Smooth muscle cell (in vitro differentiated cells): ENCODE measurements around the gene HSPA12A. TPM values are rescaled to one million over a fixed set of nuclear protein-coding genes. Genes with fewer than 3 reads are reported as not detected.

Experiments used
- DNase-seq: peaks from one replicate; lab custom pipeline; 2025; ENCODE audit not compliant: unreplicated experiment; lab: John Stamatoyannopoulos, UW
- H2AFZ ChIP-seq: fragments of 200-600 bp; sonication (generic); 2 replicates; pipeline ENCODE4 v1.6.0; 2016; ENCODE audit warnings: antibody characterized with exemption, low read depth, mild to moderate bottlenecking
- H3F3A ChIP-seq: fragments of 200-600 bp; sonication (generic); 2 replicates; pipeline ENCODE4 v1.6.0; 2017; ENCODE audit warnings: antibody characterized with exemption, low read depth
- H3K27ac ChIP-seq: fragments of 200-600 bp; sonication (generic); 2 replicates; pipeline ENCODE4 v1.5.1; 2016; ENCODE audit warnings: low read depth, mild to moderate bottlenecking
- H3K27me3 ChIP-seq: fragments of 200-600 bp; sonication (generic); 2 replicates; pipeline ENCODE4 v1.6.1; 2016; ENCODE audit warnings: low read depth, mild to moderate bottlenecking
- H3K36me3 ChIP-seq: fragments of 200-600 bp; sonication (generic); 2 replicates; pipeline ENCODE4 v1.5.1; 2016; ENCODE audit warnings: low read depth
- H3K4me1 ChIP-seq: fragments of 200-600 bp; sonication (generic); 2 replicates; pipeline ENCODE4 v1.5.1; 2016; ENCODE audit warnings: low read depth
- H3K4me2 ChIP-seq: fragments of 200-600 bp; sonication (generic); 2 replicates; pipeline ENCODE4 v1.6.0; 2016; ENCODE audit warnings: mild to moderate bottlenecking
- H3K4me3 ChIP-seq: fragments of 200-600 bp; sonication (generic); 2 replicates; pipeline ENCODE4 v1.5.1; 2016; ENCODE audit warnings: mild to moderate bottlenecking
- H3K79me2 ChIP-seq: fragments of 200-600 bp; sonication (generic); 2 replicates; pipeline ENCODE4 v1.6.0; 2016; ENCODE audit warnings: low read depth, mild to moderate bottlenecking
- H3K9ac ChIP-seq: fragments of 200-600 bp; sonication (generic); 2 replicates; pipeline ENCODE4 v1.6.0; 2016; ENCODE audit warnings: low read depth
- H3K9me3 ChIP-seq: fragments of 200-600 bp; sonication (generic); replicated peaks from 2 replicates; pipeline ENCODE4 v1.5.1; 2016; ENCODE audit warnings: low read depth
- H4K20me1 ChIP-seq: fragments of 200-600 bp; sonication (generic); 2 replicates; pipeline ENCODE4 v1.6.0; 2016; ENCODE audit warnings: low read depth
- WGBS: methylation state at CpG from one replicate; pipeline ENCODE4 v1.1.7; 2016; ENCODE audit warnings: low lambda C conversion rate; 5-methylcytosine and 5-hydroxymethylcytosine counted together
- polyA plus RNA-seq: library from polyadenylated mRNA; unstranded; fragments of >200 nt; fragmentation: Nextera tagmentation; extraction: Ambion mirVana; gene quantifications from 2 replicates; pipeline ENCODE4 v1.2.1, GENCODE V29; 2016
- total RNA-seq: library from RNA; depleted of rRNA; stranded (reverse); fragments of >200 nt; gene quantifications from 2 replicates; pipeline ENCODE4 v1.2.3, GENCODE V29; 2014
- TF ChIP-seq, protein P1 (sequence below): fragments of 200-600 bp; sonication (generic); IDR thresholded peaks from 2 replicates; pipeline ENCODE4 v1.5.1; 2017; ENCODE audit warnings: borderline replicate concordance, mild to moderate bottlenecking, antibody characterized with exemption; ENCODE audit not compliant: insufficient read depth, poor library complexity, severe bottlenecking

The HSPA12A gene
- total and polyA plus RNA-seq, 2 experiments from 2014 or later, result 5.3 to 6.4 TPM

DNA sequence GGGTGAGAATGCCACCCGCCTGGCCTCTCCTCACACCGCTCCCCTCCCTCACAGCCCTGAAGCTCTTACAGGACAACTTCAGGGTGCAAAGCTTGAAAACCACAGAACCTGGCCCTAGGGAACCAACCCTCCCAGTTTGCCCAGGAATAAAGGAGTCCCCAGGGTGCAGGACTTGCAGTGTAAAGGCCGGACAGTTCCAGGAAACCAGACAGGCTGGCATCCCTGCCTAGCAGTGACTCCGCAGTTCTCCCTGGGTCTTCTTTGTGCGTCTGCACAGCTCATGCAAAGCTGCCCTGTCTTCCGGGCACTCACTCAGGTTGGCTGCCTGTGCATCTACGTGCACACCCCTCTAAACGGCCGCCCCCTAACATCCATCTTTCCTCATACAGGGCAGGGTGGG, 36.1 kb downstream of the HSPA12A start:
- no peak overlapping the region for H3K9ac ChIP-seq
- peaks cover 53% of the 10 kb centered on the region for H4K20me1 ChIP-seq
- H3K27ac ChIP-seq, result no peak overlapping the region
- H3K36me3 ChIP-seq, result no peaks in the 10 kb centered on the region
- H3K4me2 ChIP-seq, result no peak overlapping the region
- no peak overlapping the region for H2AFZ ChIP-seq
- H3K9me3 ChIP-seq, result no peaks in the 10 kb centered on the region
- H3K27me3 ChIP-seq, result no peaks in the 10 kb centered on the region
- WGBS, result 99% methylated on average over 9 of the region's 9 CpGs
- H3K79me2 ChIP-seq, result no peaks in the 10 kb centered on the region
- H3F3A ChIP-seq, result no peaks in the 10 kb centered on the region
- no peak overlapping the region for H3K4me3 ChIP-seq
- DNase-seq, result no peak
- no peaks in the 10 kb centered on the region for H3K4me1 ChIP-seq
- TF ChIP-seq, protein P1, sequence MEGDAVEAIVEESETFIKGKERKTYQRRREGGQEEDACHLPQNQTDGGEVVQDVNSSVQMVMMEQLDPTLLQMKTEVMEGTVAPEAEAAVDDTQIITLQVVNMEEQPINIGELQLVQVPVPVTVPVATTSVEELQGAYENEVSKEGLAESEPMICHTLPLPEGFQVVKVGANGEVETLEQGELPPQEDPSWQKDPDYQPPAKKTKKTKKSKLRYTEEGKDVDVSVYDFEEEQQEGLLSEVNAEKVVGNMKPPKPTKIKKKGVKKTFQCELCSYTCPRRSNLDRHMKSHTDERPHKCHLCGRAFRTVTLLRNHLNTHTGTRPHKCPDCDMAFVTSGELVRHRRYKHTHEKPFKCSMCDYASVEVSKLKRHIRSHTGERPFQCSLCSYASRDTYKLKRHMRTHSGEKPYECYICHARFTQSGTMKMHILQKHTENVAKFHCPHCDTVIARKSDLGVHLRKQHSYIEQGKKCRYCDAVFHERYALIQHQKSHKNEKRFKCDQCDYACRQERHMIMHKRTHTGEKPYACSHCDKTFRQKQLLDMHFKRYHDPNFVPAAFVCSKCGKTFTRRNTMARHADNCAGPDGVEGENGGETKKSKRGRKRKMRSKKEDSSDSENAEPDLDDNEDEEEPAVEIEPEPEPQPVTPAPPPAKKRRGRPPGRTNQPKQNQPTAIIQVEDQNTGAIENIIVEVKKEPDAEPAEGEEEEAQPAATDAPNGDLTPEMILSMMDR, result no peak

- WGBS, result 96% methylated on average over 7 of the region's 7 CpGs
- no peak for DNase-seq
Observed at GRCh38 chr10:116705498-116705897, 36.9 kb downstream of the HSPA12A start.

GRCh38 chr10:116704926-116705325, 37.4 kb downstream of the HSPA12A start:
- Histone ChIP-seq H3K4me2 (no peak overlapping the region), H4K20me1 (peaks cover 40% of the 10 kb centered on the region), H3F3A (no peaks in the 10 kb centered on the region), H3K4me1 (no peaks in the 10 kb centered on the region), H2AFZ (no peak overlapping the region), H3K79me2 (no peaks in the 10 kb centered on the region), H3K9ac (no peak overlapping the region), H3K36me3 (no peaks in the 10 kb centered on the region), H3K27me3 (no peaks in the 10 kb centered on the region), H3K4me3 (no peak overlapping the region), H3K27ac (no peak overlapping the region), H3K9me3 (no peaks in the 10 kb centered on the region)
- 96% methylated on average over 11 of the region's 11 CpGs for WGBS
- TF ChIP-seq, protein P1, result no peak
- no peak for DNase-seq

More at GRCh38 chr10:116705498-116705897, 36.9 kb downstream of the HSPA12A start:
- TF ChIP-seq, protein P1, result no peak
- no peak overlapping the region for H3K4me2 ChIP-seq
- no peaks in the 10 kb centered on the region for H3K27me3 ChIP-seq
- no peaks in the 10 kb centered on the region for H3F3A ChIP-seq
- H3K79me2 ChIP-seq, result no peaks in the 10 kb centered on the region
- no peaks in the 10 kb centered on the region for H3K4me1 ChIP-seq
- H4K20me1 ChIP-seq, result peaks cover 45% of the 10 kb centered on the region
- no peak overlapping the region for H3K9ac ChIP-seq
- H3K27ac ChIP-seq, result no peak overlapping the region
- no peak overlapping the region for H3K4me3 ChIP-seq
- no peak overlapping the region for H2AFZ ChIP-seq
- H3K9me3 ChIP-seq, result no peaks in the 10 kb centered on the region
- no peaks in the 10 kb centered on the region for H3K36me3 ChIP-seq

DNA sequence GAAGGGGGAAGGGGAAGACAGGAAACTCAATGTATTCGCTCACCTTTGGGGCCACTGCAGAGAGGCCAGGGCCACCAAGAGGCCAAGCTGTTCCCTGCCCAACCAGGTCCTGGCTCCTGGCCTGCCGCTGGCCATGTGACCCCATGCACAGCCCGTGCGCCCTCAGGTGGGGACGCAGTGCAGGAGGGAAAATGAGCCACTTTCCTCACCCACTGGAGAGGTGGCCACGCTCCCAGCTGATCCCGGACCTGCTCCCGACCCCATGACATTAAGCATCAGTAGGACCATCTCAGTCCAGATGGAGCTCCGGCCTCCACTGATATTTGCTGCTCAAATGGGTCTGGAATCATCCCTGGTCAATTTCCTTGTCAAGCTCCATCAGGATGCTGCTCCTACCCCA, 40.2 kb downstream of the HSPA12A start:
- Histone ChIP-seq H3K27ac (no peak overlapping the region), H3K27me3 (no peaks in the 10 kb centered on the region), H3K4me1 (no peaks in the 10 kb centered on the region), H3K9ac (no peak overlapping the region), H3K4me2 (no peak overlapping the region), H2AFZ (no peak overlapping the region), H3K79me2 (no peaks in the 10 kb centered on the region), H3K4me3 (no peak overlapping the region), H3K9me3 (no peaks in the 10 kb centered on the region), H3K36me3 (no peaks in the 10 kb centered on the region), H4K20me1 (peaks cover 18% of the 10 kb centered on the region), H3F3A (no peaks in the 10 kb centered on the region)
- DNase-seq, result no peak
- 93% methylated on average over 9 of the region's 9 CpGs for WGBS
- TF ChIP-seq, protein P1, result no peak
